ENCODE data around the gene HS3ST4. TPM values are rescaled to one million over a fixed set of nuclear protein-coding genes. Genes with fewer than 3 reads are reported as not detected.

Gene HS3ST4
- total and polyA plus RNA-seq, 7 experiments from 2014 or later, result not detected

DNA sequence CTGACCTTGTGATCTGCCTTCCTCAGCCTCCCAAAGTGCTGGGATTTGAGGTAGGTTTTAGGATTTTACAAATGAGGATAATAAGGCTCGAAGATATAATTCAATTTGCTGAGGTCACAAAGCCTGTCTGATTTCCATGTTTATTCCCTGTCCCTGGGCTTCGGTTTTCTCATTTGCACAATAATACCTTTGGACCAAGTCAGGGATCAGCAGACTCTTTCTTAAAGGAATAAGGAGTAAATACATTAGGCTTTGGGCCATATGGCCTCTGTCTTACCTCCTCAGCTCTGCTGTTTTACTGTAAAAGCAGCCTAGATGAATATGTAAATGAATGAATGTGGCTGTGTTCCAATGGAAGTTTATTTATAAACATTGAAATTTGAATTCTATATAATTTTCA, 442.8 kb downstream of the HS3ST4 start:
- Mint-ChIP-seq H3K9me3 (peaks cover 0 to 2% (median 0%) of the 10 kb centered on the region in 11 donors), H3K4me3 (no peak overlapping the region), H3K27me3 (peaks cover 3 to 20% (median 11%) of the 10 kb centered on the region in 5 donors), H3K36me3 (no peaks in the 10 kb centered on the region), H3K4me1 (peaks cover 0 to 1% (median 0%) of the 10 kb centered on the region in 7 donors), H3K27ac (no peak overlapping the region)
- no peak for ATAC-seq
- no peak for DNase-seq
- no peaks in the 10 kb centered on the region for H3K9me3 ChIP-seq (ENCODE audit: control insufficient read depth in 2 of 3, low read length in 3 of 3)
- ChIA-PET POLR2A (no interaction called here), CTCF (no interaction called here)
- H3K4me3 ChIP-seq (ENCODE audit: low read length), result no peak overlapping the region
- H3K36me3 ChIP-seq (ENCODE audit: control insufficient read depth in 2 of 3, insufficient read depth in 3 of 3, low read length in 3 of 3), result no peaks in the 10 kb centered on the region
- H3K4me1 ChIP-seq (ENCODE audit: control insufficient read depth in 2 of 2, insufficient read depth in 2 of 2, low read length in 2 of 2), result no peaks in the 10 kb centered on the region
- intact Hi-C loops (cut with micrococcal nuclease), result no loop called here
- H3K27ac ChIP-seq (ENCODE audit: low read depth, low read length), result no peak overlapping the region
- no peaks in the 10 kb centered on the region for H3K27me3 ChIP-seq (ENCODE audit: control insufficient read depth in 2 of 2, insufficient read depth in 2 of 2, low read length in 2 of 2)

DNA sequence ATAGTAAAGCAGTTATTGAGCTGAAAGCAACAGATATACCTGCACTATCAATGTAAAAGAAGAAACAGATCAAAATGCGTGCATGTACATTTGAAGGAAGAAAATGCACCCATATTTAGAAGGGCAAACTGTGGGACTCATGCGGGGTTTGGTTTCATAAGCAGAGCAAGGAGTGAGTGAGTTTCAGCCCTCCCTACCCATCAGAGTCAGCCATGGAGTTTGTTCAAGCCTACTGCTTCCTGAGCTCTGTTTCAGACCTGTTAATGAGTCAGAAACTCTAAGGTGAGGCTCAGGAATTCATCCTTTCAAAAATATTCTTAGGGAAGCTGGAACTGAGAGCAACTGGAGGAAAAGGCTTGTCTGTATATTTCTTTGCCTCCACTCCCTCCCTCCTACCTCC, 446.2 kb downstream of the HS3ST4 start:
- Mint-ChIP-seq H3K27ac (no peak overlapping the region), H3K27me3 (peaks cover 0 to 10% (median 5%) of the 10 kb centered on the region in 5 donors), H3K9me3 (no peaks in the 10 kb centered on the region), H3K4me1 (no peaks in the 10 kb centered on the region), H3K4me3 (no peak overlapping the region), H3K36me3 (no peaks in the 10 kb centered on the region)
- Histone ChIP-seq H3K4me1 (ENCODE audit: control insufficient read depth in 2 of 2, insufficient read depth in 2 of 2, low read length in 2 of 2) (no peaks in the 10 kb centered on the region), H3K27ac (ENCODE audit: low read depth, low read length) (no peak overlapping the region), H3K9me3 (ENCODE audit: control insufficient read depth in 2 of 3, low read length in 3 of 3) (no peaks in the 10 kb centered on the region), H3K27me3 (ENCODE audit: control insufficient read depth in 2 of 2, insufficient read depth in 2 of 2, low read length in 2 of 2) (no peaks in the 10 kb centered on the region), H3K4me3 (ENCODE audit: low read length) (no peak overlapping the region), H3K36me3 (ENCODE audit: control insufficient read depth in 2 of 3, insufficient read depth in 3 of 3, low read length in 3 of 3) (no peaks in the 10 kb centered on the region)
- CTCF ChIA-PET, result no interaction called here
- POLR2A ChIA-PET, result no interaction called here
- ATAC-seq, result no peak
- intact Hi-C loops (cut with micrococcal nuclease), result no loop called here
- no peak for DNase-seq

DNA sequence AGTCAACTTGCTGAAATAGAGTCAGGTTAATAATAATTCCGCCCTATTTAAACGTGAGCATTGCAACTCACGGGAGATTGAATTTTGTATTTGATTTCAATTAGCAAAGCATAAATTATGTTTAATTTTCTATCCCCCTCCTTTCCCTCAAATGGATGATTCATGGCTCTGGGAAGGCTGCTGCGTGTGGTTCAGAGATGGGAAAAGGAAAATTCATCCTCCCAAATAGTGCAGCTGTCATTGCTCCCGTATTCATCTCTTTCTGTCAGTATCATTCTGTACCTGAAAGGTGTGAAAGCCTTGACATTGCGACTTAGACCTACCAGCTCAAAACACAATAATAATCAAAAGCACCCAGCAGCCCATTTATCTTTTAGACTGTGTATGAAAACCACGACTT, 447.3 kb downstream of the HS3ST4 start:
- H3K36me3 Mint-ChIP-seq, result no peaks in the 10 kb centered on the region
- no peaks in the 10 kb centered on the region for H3K27me3 ChIP-seq (ENCODE audit: control insufficient read depth in 2 of 2, insufficient read depth in 2 of 2, low read length in 2 of 2)
- H3K4me3 ChIP-seq (ENCODE audit: low read length), result no peak overlapping the region
- H3K27ac Mint-ChIP-seq, result no peak overlapping the region
- ATAC-seq (no peak), DNase-seq (no peak)
- no peaks in the 10 kb centered on the region for H3K4me1 Mint-ChIP-seq
- no peaks in the 10 kb centered on the region for H3K36me3 ChIP-seq (ENCODE audit: control insufficient read depth in 2 of 3, insufficient read depth in 3 of 3, low read length in 3 of 3)
- peaks cover 0 to 5% (median 0%) of the 10 kb centered on the region in 5 donors for H3K27me3 Mint-ChIP-seq
- ChIA-PET CTCF (no interaction called here), POLR2A (no interaction called here)
- peaks cover 0 to 3% (median 0%) of the 10 kb centered on the region in 11 donors for H3K9me3 Mint-ChIP-seq
- H3K27ac ChIP-seq (ENCODE audit: low read depth, low read length), result no peak overlapping the region
- H3K9me3 ChIP-seq (ENCODE audit: control insufficient read depth in 2 of 3, low read length in 3 of 3), result no peaks in the 10 kb centered on the region
- intact Hi-C loops (cut with micrococcal nuclease), result no loop called here
- no peaks in the 10 kb centered on the region for H3K4me1 ChIP-seq (ENCODE audit: control insufficient read depth in 2 of 2, insufficient read depth in 2 of 2, low read length in 2 of 2)
- H3K4me3 Mint-ChIP-seq, result no peak overlapping the region

DNA sequence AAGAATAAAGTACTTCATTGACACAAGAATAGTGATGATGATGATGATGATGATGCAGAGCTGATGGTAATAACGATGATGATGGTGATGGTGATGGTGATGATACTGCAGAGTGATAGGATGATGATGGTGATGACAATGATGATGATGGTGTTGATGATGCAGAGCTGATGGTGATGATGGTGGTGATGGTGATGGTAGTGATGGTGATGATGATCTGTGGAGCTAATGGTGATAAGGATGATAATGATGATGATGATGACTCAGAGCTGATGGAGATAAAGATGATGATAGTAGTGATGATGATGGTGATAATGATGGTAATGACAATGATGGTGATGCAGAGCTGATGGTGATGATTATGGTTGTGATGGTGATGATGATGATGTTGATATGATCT, 448.1 kb downstream of the HS3ST4 start:
- no peak overlapping the region for H3K4me3 Mint-ChIP-seq
- Histone ChIP-seq H3K27me3 (ENCODE audit: control insufficient read depth in 2 of 2, insufficient read depth in 2 of 2, low read length in 2 of 2) (no peaks in the 10 kb centered on the region), H3K36me3 (ENCODE audit: control insufficient read depth in 2 of 3, insufficient read depth in 3 of 3, low read length in 3 of 3) (no peaks in the 10 kb centered on the region), H3K4me3 (ENCODE audit: low read length) (no peak overlapping the region), H3K9me3 (ENCODE audit: control insufficient read depth in 2 of 3, low read length in 3 of 3) (no peaks in the 10 kb centered on the region), H3K4me1 (ENCODE audit: control insufficient read depth in 2 of 2, insufficient read depth in 2 of 2, low read length in 2 of 2) (no peaks in the 10 kb centered on the region), H3K27ac (ENCODE audit: low read depth, low read length) (no peak overlapping the region)
- ATAC-seq, result no peak
- peaks cover 0 to 5% (median 0%) of the 10 kb centered on the region in 5 donors for H3K27me3 Mint-ChIP-seq
- intact Hi-C loops (cut with micrococcal nuclease), result no loop called here
- H3K4me1 Mint-ChIP-seq, result no peaks in the 10 kb centered on the region
- CTCF ChIA-PET, result no interaction called here
- no peak overlapping the region for H3K27ac Mint-ChIP-seq
- peaks cover 0 to 3% (median 0%) of the 10 kb centered on the region in 11 donors for H3K9me3 Mint-ChIP-seq
- DNase-seq, result no peak
- POLR2A ChIA-PET, result no interaction called here
- no peaks in the 10 kb centered on the region for H3K36me3 Mint-ChIP-seq

DNA sequence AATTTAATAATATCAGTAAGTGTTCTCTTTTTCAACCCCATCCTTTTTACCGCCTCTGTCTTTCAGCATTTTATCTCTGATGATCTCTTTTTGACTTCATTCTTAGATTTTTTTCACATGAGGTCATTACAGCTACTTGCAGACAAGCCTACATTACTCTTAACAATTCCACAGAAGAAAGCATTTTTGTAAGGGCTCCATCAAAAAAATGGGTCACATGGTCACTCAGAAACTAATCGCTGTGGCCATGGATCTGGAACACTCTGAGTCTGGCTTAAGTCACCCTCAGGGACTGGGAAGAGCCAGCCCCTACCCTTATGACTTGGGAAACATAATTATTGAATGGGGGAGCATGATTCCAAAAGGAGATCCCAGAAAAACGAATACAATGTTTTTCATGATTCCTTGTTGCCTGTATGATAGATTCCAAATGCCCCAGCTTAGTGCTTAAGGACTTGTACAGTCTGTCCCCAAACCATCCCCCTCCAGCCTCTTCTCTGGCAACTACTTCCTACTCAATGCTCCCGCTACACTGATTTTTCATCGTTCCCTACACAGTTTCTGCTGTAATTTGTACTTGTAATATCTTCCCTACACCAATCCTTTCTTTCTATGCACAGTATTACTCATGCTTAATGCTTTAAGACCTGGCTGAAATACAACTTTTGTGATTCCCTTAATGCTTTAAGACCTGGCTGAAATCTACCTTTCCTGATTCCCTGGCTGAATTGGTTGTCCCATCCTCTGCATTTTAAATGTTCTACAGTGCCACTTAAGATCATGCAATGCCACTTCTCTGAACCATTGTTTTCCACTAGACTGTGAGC, 457.8 kb downstream of the HS3ST4 start:
- H3K27me3 Mint-ChIP-seq, result peaks cover 0 to 18% (median 12%) of the 10 kb centered on the region in 5 donors
- no peak overlapping the region for H3K4me3 Mint-ChIP-seq
- H3K36me3 Mint-ChIP-seq, result no peaks in the 10 kb centered on the region
- no peaks in the 10 kb centered on the region for H3K27me3 ChIP-seq (ENCODE audit: control insufficient read depth in 2 of 2, insufficient read depth in 2 of 2, low read length in 2 of 2)
- intact Hi-C loops (cut with micrococcal nuclease), result no loop called here
- H3K9me3 Mint-ChIP-seq, result peaks cover 0 to 5% (median 0%) of the 10 kb centered on the region in 11 donors
- no peak overlapping the region for H3K27ac Mint-ChIP-seq
- no peaks in the 10 kb centered on the region for H3K4me1 ChIP-seq (ENCODE audit: control insufficient read depth in 2 of 2, insufficient read depth in 2 of 2, low read length in 2 of 2)
- ATAC-seq (no peak), DNase-seq (no peak)
- no peaks in the 10 kb centered on the region for H3K9me3 ChIP-seq (ENCODE audit: control insufficient read depth in 2 of 3, low read length in 3 of 3)
- H3K4me1 Mint-ChIP-seq, result no peaks in the 10 kb centered on the region
- no peak overlapping the region for H3K27ac ChIP-seq (ENCODE audit: low read depth, low read length)
- CTCF ChIA-PET, result no interaction called here
- H3K4me3 ChIP-seq (ENCODE audit: low read length), result no peak overlapping the region
- POLR2A ChIA-PET, result no interaction called here
- H3K36me3 ChIP-seq (ENCODE audit: control insufficient read depth in 2 of 3, insufficient read depth in 3 of 3, low read length in 3 of 3), result no peaks in the 10 kb centered on the region

DNA sequence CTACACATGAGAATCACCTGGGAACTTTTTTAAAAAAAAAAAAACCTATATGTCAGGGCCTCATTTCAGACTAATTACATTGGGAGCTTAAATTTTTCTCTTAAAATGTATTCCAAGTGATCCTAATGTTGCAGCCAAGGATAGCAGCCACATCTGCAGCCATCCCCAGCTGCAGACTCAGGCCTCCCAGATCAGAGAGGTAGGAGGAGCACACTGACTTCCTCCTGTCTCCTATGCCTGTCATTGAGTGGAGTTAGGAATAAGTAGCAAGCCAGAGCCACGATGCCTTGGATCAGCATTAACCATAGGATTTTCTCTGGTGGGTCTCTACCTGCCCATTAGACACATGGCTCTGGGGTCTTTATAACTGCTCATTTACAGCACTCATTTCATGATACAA, 463.5 kb downstream of the HS3ST4 start:
- Mint-ChIP-seq H3K9me3 (peaks cover 0 to 5% (median 0%) of the 10 kb centered on the region in 11 donors), H3K4me1 (no peaks in the 10 kb centered on the region), H3K4me3 (no peak overlapping the region), H3K36me3 (no peaks in the 10 kb centered on the region), H3K27me3 (peaks cover 0 to 6% (median 5%) of the 10 kb centered on the region in 5 donors), H3K27ac (no peak overlapping the region)
- DNase-seq, result no peak
- Histone ChIP-seq H3K27ac (ENCODE audit: low read depth, low read length) (no peak overlapping the region), H3K9me3 (ENCODE audit: control insufficient read depth in 2 of 3, low read length in 3 of 3) (no peaks in the 10 kb centered on the region), H3K27me3 (ENCODE audit: control insufficient read depth in 2 of 2, insufficient read depth in 2 of 2, low read length in 2 of 2) (no peaks in the 10 kb centered on the region), H3K36me3 (ENCODE audit: control insufficient read depth in 2 of 3, insufficient read depth in 3 of 3, low read length in 3 of 3) (no peaks in the 10 kb centered on the region), H3K4me3 (ENCODE audit: low read length) (no peak overlapping the region), H3K4me1 (ENCODE audit: control insufficient read depth in 2 of 2, insufficient read depth in 2 of 2, low read length in 2 of 2) (no peaks in the 10 kb centered on the region)
- intact Hi-C loops (cut with micrococcal nuclease), result no loop called here
- ATAC-seq, result no peak
- POLR2A ChIA-PET, result no interaction called here
- CTCF ChIA-PET, result no interaction called here

DNA sequence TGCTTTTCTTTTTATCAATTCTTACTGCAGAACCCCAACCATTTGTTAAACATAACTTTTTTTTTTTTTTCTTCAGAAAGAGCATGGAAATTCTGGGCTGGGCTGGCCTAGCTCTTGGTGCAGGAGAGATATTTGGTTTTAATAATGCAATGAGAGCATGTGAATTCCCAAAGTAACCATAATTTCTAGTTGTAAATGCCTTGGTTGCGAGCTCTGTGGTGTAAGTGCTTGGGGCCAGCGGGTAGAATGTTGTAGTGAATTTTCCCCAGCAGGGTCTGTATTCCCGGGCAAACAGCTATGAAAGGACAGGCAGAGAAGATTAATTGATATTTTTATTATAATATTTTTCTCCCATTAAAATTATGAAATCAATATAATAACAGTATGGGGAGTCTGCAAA, 465.6 kb downstream of the HS3ST4 start:
- Histone ChIP-seq H3K4me3 (ENCODE audit: low read length) (no peak overlapping the region), H3K9me3 (ENCODE audit: control insufficient read depth in 2 of 3, low read length in 3 of 3) (no peaks in the 10 kb centered on the region), H3K27ac (ENCODE audit: low read depth, low read length) (no peak overlapping the region), H3K4me1 (ENCODE audit: control insufficient read depth in 2 of 2, insufficient read depth in 2 of 2, low read length in 2 of 2) (no peaks in the 10 kb centered on the region), H3K36me3 (ENCODE audit: control insufficient read depth in 2 of 3, insufficient read depth in 3 of 3, low read length in 3 of 3) (no peaks in the 10 kb centered on the region), H3K27me3 (ENCODE audit: control insufficient read depth in 2 of 2, insufficient read depth in 2 of 2, low read length in 2 of 2) (no peaks in the 10 kb centered on the region)
- no peaks in the 10 kb centered on the region for H3K27me3 Mint-ChIP-seq
- no peaks in the 10 kb centered on the region for H3K36me3 Mint-ChIP-seq
- intact Hi-C loops (cut with micrococcal nuclease), result no loop called here
- no peaks in the 10 kb centered on the region for H3K4me1 Mint-ChIP-seq
- H3K9me3 Mint-ChIP-seq, result peaks cover 0 to 5% (median 0%) of the 10 kb centered on the region in 11 donors
- no peak overlapping the region for H3K4me3 Mint-ChIP-seq
- ATAC-seq, result no peak
- DNase-seq, result no peak
- ChIA-PET CTCF (no interaction called here), POLR2A (no interaction called here)
- H3K27ac Mint-ChIP-seq, result no peak overlapping the region

Data from naive thymus-derived CD4-positive, alpha-beta T cell (primary cell).